Measurements from ENCODE around the gene ALG6.
"Not testable (repeated sequence)": the region's sequence is repeated elsewhere in the genome, so short reads cannot be mapped to it uniquely, and the experiment has no call there.

ALG6 gene

GRCh38 chr1:63423649-63424048 lies 56.2 kb downstream of the ALG6 start:
- no peaks in the 10 kb centered on the region for H3K4me1 Mint-ChIP-seq
- H3K4me3 Mint-ChIP-seq: no peak overlapping the region
- no peaks in the 10 kb centered on the region for H3K9me3 Mint-ChIP-seq
- peaks cover 17% of the 10 kb centered on the region for H3K36me3 Mint-ChIP-seq
- DNase-seq (ENCODE audit: low spot score in 2 of 2) (no peak), ATAC-seq (no peak)
- H3K27ac Mint-ChIP-seq: no peak overlapping the region

- DNase-seq (ENCODE audit: low spot score in 2 of 2) (no peak), ATAC-seq (no peak)
- no peak overlapping the region for H3K27ac Mint-ChIP-seq
- H3K9me3 Mint-ChIP-seq: no peaks in the 10 kb centered on the region
- H3K36me3 Mint-ChIP-seq: peaks cover 10% of the 10 kb centered on the region
- H3K4me3 Mint-ChIP-seq: no peak overlapping the region
- H3K4me1 Mint-ChIP-seq: no peaks in the 10 kb centered on the region
Observed at GRCh38 chr1:63428815-63429214, 61.4 kb downstream of the ALG6 start.

GRCh38 chr1:63429281-63429680 lies 61.9 kb downstream of the ALG6 start:
- Mint-ChIP-seq H3K4me3 (no peak overlapping the region), H3K27ac (no peak overlapping the region), H3K4me1 (no peaks in the 10 kb centered on the region), H3K36me3 (peaks cover 10% of the 10 kb centered on the region), H3K9me3 (no peaks in the 10 kb centered on the region)
- no peak for DNase-seq (ENCODE audit: low spot score in 2 of 2)
- no peak for ATAC-seq

GRCh38 chr1:63435161-63435560 lies 67.7 kb downstream of the ALG6 start:
- no peak for ATAC-seq
- no peak for DNase-seq (ENCODE audit: low spot score in 2 of 2)
- H3K9me3 Mint-ChIP-seq: no peaks in the 10 kb centered on the region

GRCh38 chr1:63442141-63442475 lies 74.7 kb downstream of the ALG6 start:
- peaks cover 8% of the 10 kb centered on the region for H3K36me3 Mint-ChIP-seq
- no peak overlapping the region for H3K27ac Mint-ChIP-seq
- no peaks in the 10 kb centered on the region for H3K9me3 Mint-ChIP-seq
- H3K4me3 Mint-ChIP-seq: no peak overlapping the region
- ATAC-seq (no peak), DNase-seq (ENCODE audit: low spot score in 2 of 2) (no peak)
- H3K4me1 Mint-ChIP-seq: no peaks in the 10 kb centered on the region

More at GRCh38 chr1:63435161-63435560, 67.7 kb downstream of the ALG6 start:
- Mint-ChIP-seq H3K4me3 (no peak overlapping the region), H3K36me3 (peaks cover 13% of the 10 kb centered on the region), H3K4me1 (no peaks in the 10 kb centered on the region), H3K27ac (no peak overlapping the region)

GRCh38 chr1:63448731-63449246 lies 81.4 kb downstream of the ALG6 start:
- H3K27ac Mint-ChIP-seq: no peak overlapping the region
- ATAC-seq (no peak), DNase-seq (ENCODE audit: low spot score in 2 of 2) (no peak)

GRCh38 chr1:63450416-63450815 lies 83.0 kb downstream of the ALG6 start:
- no peaks in the 10 kb centered on the region for H3K36me3 Mint-ChIP-seq
- no peaks in the 10 kb centered on the region for H3K4me1 Mint-ChIP-seq
- ATAC-seq (no peak), DNase-seq (ENCODE audit: low spot score in 2 of 2) (no peak)
- H3K4me3 Mint-ChIP-seq: no peak overlapping the region
- no peaks in the 10 kb centered on the region for H3K9me3 Mint-ChIP-seq
- no peak overlapping the region for H3K27ac Mint-ChIP-seq

More at GRCh38 chr1:63448731-63449246, 81.4 kb downstream of the ALG6 start:
- H3K36me3 Mint-ChIP-seq: no peaks in the 10 kb centered on the region
- H3K4me3 Mint-ChIP-seq: no peak overlapping the region
- no peaks in the 10 kb centered on the region for H3K4me1 Mint-ChIP-seq
- no peaks in the 10 kb centered on the region for H3K9me3 Mint-ChIP-seq

GRCh38 chr1:63453232-63453631 lies 85.8 kb downstream of the ALG6 start:
- H3K4me3 Mint-ChIP-seq: no peak overlapping the region
- no peak overlapping the region for H3K27ac Mint-ChIP-seq
- no peaks in the 10 kb centered on the region for H3K36me3 Mint-ChIP-seq

GRCh38 chr1:63454269-63454668 lies 86.8 kb downstream of the ALG6 start:
- Mint-ChIP-seq H3K4me1 (no peaks in the 10 kb centered on the region), H3K27ac (no peak overlapping the region), H3K4me3 (no peak overlapping the region), H3K9me3 (no peaks in the 10 kb centered on the region), H3K36me3 (no peaks in the 10 kb centered on the region)
- ATAC-seq (no peak), DNase-seq (ENCODE audit: low spot score in 2 of 2) (no peak)

More at GRCh38 chr1:63453232-63453631, 85.8 kb downstream of the ALG6 start:
- no peak for DNase-seq (ENCODE audit: low spot score in 2 of 2)
- Mint-ChIP-seq H3K9me3 (no peaks in the 10 kb centered on the region), H3K4me1 (no peaks in the 10 kb centered on the region)
- ATAC-seq: no peak

- ATAC-seq (no peak), DNase-seq (ENCODE audit: low spot score in 2 of 2) (no peak)
- peaks cover 6% of the 10 kb centered on the region for H3K36me3 Mint-ChIP-seq
- no peak overlapping the region for H3K27ac Mint-ChIP-seq
- H3K4me1 Mint-ChIP-seq: no peaks in the 10 kb centered on the region
- H3K9me3 Mint-ChIP-seq: peaks cover 6% of the 10 kb centered on the region
- no peak overlapping the region for H3K4me3 Mint-ChIP-seq
Observed at GRCh38 chr1:63458750-63459149, 91.3 kb downstream of the ALG6 start.

- Mint-ChIP-seq H3K9me3 (peaks cover 6% of the 10 kb centered on the region), H3K36me3 (peaks cover 6% of the 10 kb centered on the region), H3K27ac (no peak overlapping the region), H3K4me3 (no peak overlapping the region), H3K4me1 (no peaks in the 10 kb centered on the region)
- DNase-seq (ENCODE audit: low spot score in 2 of 2): no peak
- no peak for ATAC-seq
Observed at GRCh38 chr1:63461661-63462230, 94.3 kb downstream of the ALG6 start.

- H3K27ac Mint-ChIP-seq: no peak overlapping the region
- DNase-seq (ENCODE audit: low spot score in 2 of 2): no peak
- ATAC-seq: no peak
- peaks cover 6% of the 10 kb centered on the region for H3K36me3 Mint-ChIP-seq
- H3K9me3 Mint-ChIP-seq: peaks cover 6% of the 10 kb centered on the region
- no peak overlapping the region for H3K4me3 Mint-ChIP-seq
- H3K4me1 Mint-ChIP-seq: no peaks in the 10 kb centered on the region
Observed at GRCh38 chr1:63463248-63463647, 95.8 kb downstream of the ALG6 start.

- H3K4me3 Mint-ChIP-seq: no peak overlapping the region
- peaks cover 6% of the 10 kb centered on the region for H3K9me3 Mint-ChIP-seq
- H3K36me3 Mint-ChIP-seq: peaks cover 6% of the 10 kb centered on the region
- no peak overlapping the region for H3K27ac Mint-ChIP-seq
- DNase-seq (ENCODE audit: low spot score in 2 of 2) (no peak), ATAC-seq (no peak)
- H3K4me1 Mint-ChIP-seq: no peaks in the 10 kb centered on the region
Observed at GRCh38 chr1:63466181-63466580, 98.8 kb downstream of the ALG6 start.

- DNase-seq (ENCODE audit: low spot score in 2 of 2) (no peak), ATAC-seq (no peak)
- Mint-ChIP-seq H3K4me1 (no peaks in the 10 kb centered on the region), H3K27ac (no peak overlapping the region), H3K4me3 (no peak overlapping the region), H3K36me3 (peaks cover 4% of the 10 kb centered on the region), H3K9me3 (peaks cover 6% of the 10 kb centered on the region)
Observed at GRCh38 chr1:63466759-63467158, 99.3 kb downstream of the ALG6 start.

- H3K4me3 Mint-ChIP-seq; DNase-seq (ENCODE audit: low spot score in 2 of 2); ATAC-seq; H3K9me3 Mint-ChIP-seq; H3K36me3 Mint-ChIP-seq; H3K27ac Mint-ChIP-seq; H3K4me1 Mint-ChIP-seq: not testable (repeated sequence)
Observed at GRCh38 chr1:63468683-63469082, 101.3 kb downstream of the ALG6 start.

- ATAC-seq (no peak), DNase-seq (ENCODE audit: low spot score in 2 of 2) (no peak)
- no peaks in the 10 kb centered on the region for H3K9me3 Mint-ChIP-seq
- no peaks in the 10 kb centered on the region for H3K4me1 Mint-ChIP-seq
- H3K27ac Mint-ChIP-seq: no peak overlapping the region
- H3K4me3 Mint-ChIP-seq: no peak overlapping the region
- peaks cover 23% of the 10 kb centered on the region for H3K36me3 Mint-ChIP-seq
Observed at GRCh38 chr1:63475761-63476160, 108.3 kb downstream of the ALG6 start.

- DNase-seq (ENCODE audit: low spot score in 2 of 2): no peak
- H3K4me1 Mint-ChIP-seq: no peaks in the 10 kb centered on the region
Observed at GRCh38 chr1:63480057-63480456, 112.6 kb downstream of the ALG6 start.

More at GRCh38 chr1:63480057-63480456, 112.6 kb downstream of the ALG6 start:
- Mint-ChIP-seq H3K27ac (no peak overlapping the region), H3K9me3 (no peaks in the 10 kb centered on the region), H3K4me3 (no peak overlapping the region), H3K36me3 (peaks cover 23% of the 10 kb centered on the region)
- no peak for ATAC-seq

Data from stimulated activated effector memory CD8-positive, alpha-beta T cell treated with anti-CD3 and anti-CD28 coated beads, Interleukin-12 subunit alpha, Interleukin-12 subunit beta, amount 100 ng/mL, for 72 hours (primary cell).